Measurements from ENCODE around the gene MED22. TPM values are rescaled to one million over a fixed set of nuclear protein-coding genes. Genes with fewer than 3 reads are reported as not detected.

Gene MED22
- total and polyA plus RNA-seq, 2 of the 8 experiments (the other 6 are each of a cell fraction or from before 2014, with no cell fraction given) = 56.4 to 68.4 TPM

- no peak for TF ChIP-seq CTCF (IDR thresholded peaks at IDR 0.05; ENCODE audit: control extremely low read depth in 1 of 3, insufficient read depth in 1 of 3, low read depth in 1 of 3, low read length in 3 of 3)
These were observed 36.9 kb upstream of the MED22 start (continued) for GRCh38 chr9:133384736-133385321.

Measured in H1 (cell line).